ENCODE data around the gene CELSR1.
A peak's percentile ranks its signal among the peaks of the same experiment; 100 is the strongest.
"Not testable (repeated sequence)": the region's sequence is repeated elsewhere in the genome, so short reads cannot be mapped to it uniquely, and the experiment has no call there.

The CELSR1 gene

GRCh38 chr22:46478083-46478551, 59.3 kb downstream of the CELSR1 start:
- no peak for DNase-seq

DNA sequence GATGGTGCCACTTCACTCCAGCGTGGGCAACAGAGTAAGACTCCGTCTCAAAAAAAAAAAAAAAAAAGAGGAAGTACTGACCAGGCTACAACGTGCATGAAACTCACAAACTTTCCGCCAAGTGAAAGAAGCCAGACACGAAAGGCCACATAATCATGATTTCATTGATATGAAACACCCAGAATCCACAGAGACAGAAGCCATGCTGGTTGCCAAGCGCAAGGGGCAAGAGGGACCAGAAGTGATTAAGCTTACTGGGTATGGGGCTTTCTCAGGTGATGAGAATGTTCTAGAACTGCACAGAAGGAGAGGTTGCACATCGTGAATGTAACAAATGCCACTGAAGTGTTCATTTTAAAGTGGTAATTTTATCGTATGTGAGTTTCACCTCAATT, 60.9 kb downstream of the CELSR1 start:
- peak in 1 of 2 donors; percentile 65 for DNase-seq

- DNase-seq, result no peak
Measured at GRCh38 chr22:46473896-46474557, 63.4 kb downstream of the CELSR1 start.

- DNase-seq, result no peak
Measured at GRCh38 chr22:46473021-46473779, 64.2 kb downstream of the CELSR1 start.

DNA sequence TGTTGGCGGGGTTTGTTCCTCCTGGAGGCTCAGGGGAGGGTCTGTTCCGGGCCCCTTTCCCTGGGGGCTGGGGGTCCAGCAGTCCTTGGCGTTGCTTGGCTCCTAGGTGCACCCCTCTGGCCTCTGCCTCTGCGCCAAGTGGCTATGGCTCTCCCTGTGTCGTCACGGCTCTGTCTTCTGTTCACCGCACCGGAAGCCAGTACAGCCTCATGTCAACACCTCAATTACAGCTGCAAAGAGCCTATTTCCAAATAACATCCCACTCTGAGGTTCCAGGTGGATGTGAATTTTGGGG, 64.8 kb downstream of the CELSR1 start:
- DNase-seq, result no peak

DNA sequence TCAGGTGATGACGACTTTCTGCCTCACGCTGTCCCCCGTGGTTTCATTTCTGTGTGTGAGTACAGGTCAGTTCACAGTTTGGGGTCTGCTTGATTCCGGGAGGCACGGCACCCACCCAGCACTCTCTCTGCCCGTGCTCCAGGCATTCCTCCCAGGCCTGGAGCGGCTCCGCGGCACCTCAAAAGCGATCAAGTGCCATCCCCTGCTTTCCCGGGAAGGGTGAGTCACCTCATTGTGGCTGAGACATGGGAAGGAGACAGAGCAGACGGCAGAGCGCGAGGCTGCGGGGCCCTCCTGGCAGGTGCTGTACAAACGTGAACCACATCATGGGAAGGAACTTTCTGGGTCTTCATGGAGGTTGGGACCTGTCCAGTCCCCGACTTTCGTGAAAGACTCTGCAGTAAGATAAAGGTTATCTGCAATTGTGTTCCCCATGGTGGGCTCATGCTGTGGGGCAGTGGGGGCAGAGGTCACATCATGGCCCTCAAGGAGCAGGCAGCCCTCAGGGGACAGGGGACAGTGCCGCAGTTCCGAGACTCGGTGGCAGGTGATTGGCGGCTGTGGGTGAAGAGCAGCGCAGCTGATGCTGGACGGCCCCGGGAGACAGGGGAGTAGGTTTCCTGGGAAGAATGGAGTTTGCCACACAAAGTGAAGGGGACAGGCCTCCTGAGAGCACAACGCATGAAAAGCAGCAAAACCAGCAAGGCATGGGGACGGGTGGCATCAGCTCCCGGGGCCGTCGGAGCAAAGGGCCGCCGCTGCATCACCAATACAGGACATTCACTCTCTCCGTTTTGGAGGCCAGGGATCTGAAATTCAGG, 65.3 kb downstream of the CELSR1 start:
- no peak for DNase-seq

- not testable (repeated sequence) for DNase-seq
Measured at GRCh38 chr22:46471330-46471729, 66.1 kb downstream of the CELSR1 start.

DNA sequence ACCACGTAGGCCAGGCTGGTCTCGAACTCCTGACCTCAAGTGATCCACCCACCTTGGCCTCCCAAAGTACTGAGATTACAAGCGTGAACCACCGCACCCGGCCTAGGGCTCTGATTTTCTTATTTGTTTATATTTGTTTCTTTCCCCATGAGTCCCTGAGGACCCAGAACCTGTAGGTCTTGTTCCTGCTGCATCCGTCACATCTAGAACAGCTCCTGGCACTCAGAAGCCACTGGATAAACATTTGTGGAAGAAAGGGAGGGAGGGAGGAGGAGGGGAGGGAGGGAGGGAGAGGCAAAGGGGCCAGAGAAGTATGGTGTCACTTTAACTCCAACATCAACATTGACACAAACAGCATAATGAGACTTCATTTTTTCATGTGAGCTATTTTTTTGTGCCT, 67.7 kb downstream of the CELSR1 start:
- no peak for DNase-seq

- DNase-seq, result no peak
Measured at GRCh38 chr22:46467006-46467405, 70.4 kb downstream of the CELSR1 start.

DNA sequence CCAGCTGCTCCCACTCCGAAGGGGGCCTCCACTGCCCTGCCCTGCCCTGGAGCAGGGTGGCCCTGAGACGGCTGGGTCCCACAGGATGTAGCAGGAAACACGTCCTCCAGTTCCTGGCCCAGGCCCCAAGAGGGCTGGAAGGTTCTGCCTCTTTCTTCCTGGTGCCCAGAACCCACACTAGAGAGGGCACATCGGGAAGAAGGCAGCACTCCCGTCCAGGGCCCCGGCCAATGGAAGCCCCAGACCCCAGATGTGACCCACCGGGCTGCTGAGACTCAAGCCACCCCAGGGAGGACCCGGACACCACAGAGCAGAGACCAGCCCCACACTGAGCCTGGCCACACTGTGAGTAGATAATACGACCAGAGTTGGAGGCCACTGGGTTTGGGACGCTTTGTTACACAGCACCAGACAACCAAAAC, 71.2 kb downstream of the CELSR1 start:
- DNase-seq, result no peak

DNA sequence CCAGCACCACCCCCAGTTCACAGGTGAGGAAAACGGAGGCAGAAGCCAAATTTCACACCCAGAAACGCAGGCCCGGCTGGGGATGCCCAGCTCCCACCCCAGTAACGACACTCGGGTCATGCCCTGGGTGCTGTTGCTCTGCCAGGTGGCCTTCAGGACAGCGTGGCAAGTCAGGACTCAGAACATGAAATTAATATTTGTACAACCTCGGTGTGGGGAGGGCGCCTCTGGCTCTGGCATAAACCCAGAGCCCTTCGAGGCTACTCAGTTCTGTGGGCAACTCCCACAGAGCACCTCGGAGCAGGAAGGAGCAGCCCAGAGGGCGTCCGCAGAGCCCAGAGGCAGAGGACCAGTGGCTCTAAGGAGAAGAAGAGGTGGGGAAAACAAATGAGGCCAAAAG, 71.6 kb downstream of the CELSR1 start:
- DNase-seq, result no peak

DNA sequence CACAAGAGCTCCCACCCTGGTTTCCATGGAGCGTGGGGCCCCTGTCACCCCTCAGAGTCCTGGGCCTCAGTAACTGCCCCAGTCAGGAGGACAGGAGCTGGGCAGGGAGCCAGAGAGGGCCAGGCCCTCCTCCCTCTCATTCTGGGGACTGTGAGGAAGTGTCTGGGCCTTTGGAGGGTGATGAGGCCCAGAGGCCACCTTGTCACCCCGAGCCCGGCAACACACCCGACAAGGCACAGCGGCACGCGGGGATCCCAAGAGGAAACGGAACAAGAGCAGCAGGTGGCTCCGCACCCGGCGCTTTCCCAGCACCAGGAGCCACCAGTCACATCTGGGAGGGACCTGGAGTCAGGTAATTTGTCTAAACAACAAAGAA, 72.1 kb downstream of the CELSR1 start:
- no peak for DNase-seq

GRCh38 chr22:46464701-46465344, 72.6 kb downstream of the CELSR1 start:
- DNase-seq, result no peak

DNA sequence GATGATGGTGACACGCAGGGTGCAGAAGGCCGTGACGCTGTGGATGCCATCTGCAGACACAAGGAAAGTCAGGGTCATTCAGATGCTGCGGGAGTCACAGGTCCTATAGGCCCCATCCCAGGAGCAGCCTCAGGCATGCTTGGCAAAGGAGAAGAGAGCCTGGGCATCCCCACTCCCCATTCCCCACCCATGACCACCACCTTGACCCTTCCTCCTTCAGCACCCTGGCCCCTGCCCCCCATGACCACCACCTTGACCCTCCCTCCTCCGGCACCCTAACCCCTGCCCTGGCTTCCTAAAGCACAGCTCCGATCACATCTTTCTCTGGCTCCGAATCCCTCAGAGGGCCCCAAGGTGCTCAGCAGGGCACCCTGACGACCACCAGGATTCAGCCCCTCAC, 73.1 kb downstream of the CELSR1 start:
- no peak for DNase-seq

DNA sequence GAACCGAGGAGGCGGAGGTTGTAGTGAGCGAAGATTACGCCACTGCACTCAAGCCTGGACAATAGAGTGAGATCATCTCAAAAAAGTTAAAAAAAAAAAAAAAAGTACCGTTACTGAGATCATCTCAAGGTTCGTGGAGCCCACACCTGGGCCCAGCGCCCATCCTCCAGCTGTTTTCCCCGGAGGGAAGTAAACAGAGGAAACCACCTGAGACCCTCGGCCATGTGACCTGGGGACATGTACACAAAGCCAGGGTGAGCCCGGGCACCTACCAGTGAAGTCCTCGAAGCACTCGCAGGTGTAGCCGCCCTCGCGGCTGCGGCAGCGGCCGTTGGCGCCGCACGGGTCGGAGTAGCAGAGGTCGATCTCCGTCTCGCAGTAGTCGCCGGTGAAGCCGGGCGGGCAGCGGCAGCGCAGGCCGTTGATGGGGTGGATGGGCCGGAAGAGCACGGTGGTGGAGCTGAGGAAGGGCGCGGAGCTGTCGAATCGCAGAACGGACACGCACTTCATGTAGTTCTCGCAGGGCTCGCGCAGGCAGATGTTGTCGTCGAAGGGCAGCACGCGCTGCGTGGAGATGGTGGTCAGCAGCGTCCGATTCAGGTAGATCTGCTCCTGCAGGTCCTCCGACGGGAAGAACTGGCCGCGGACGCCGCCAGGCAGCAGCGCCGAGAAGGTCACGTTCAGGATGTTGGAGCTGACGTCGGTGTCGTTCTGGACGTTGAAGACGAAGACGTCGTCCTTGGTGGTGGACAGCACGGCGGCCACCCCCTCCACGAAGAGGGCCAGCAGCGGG, 73.8 kb downstream of the CELSR1 start:
- no peak for DNase-seq

- no peak for DNase-seq
Measured at GRCh38 chr22:46462726-46463371, 74.6 kb downstream of the CELSR1 start.

GRCh38 chr22:46461566-46462180, 75.7 kb downstream of the CELSR1 start:
- no peak for DNase-seq

- no peak for DNase-seq
Measured at GRCh38 chr22:46460857-46461256, 76.6 kb downstream of the CELSR1 start.

GRCh38 chr22:46459347-46460065, 77.9 kb downstream of the CELSR1 start:
- no peak for DNase-seq

- no peak for DNase-seq
Measured at GRCh38 chr22:46458525-46458924, 78.9 kb downstream of the CELSR1 start.
